GM06990 (cell line): ENCODE measurements around the gene PLXND1.

Experiments used
- DNase-seq: peaks from one replicate; pipeline ENCODE4 v3.0.0-alpha.2; 2011; ENCODE audit not compliant: insufficient read length; ENCODE audit errors: extremely low read depth
- H3K27me3 ChIP-seq: replicated peaks from 2 replicates; pipeline ENCODE4 v1.6.0; 2011; ENCODE audit warnings: low read length; ENCODE audit not compliant: control insufficient read depth, insufficient read depth
- H3K36me3 ChIP-seq: 2 replicates; pipeline ENCODE4 v1.5.1; 2011; ENCODE audit warnings: low read length; ENCODE audit not compliant: control insufficient read depth, insufficient read depth
- H3K4me3 ChIP-seq: replicated peaks from 2 replicates; pipeline ENCODE4 v1.5.1; 2011; ENCODE audit warnings: low read depth, mild to moderate bottlenecking, control low read depth, low read length
- CTCF ChIP-seq: IDR thresholded peaks from 2 replicates; pipeline ENCODE4 v1.5.1; 2011; ENCODE audit warnings: low read length, control low read depth, mild to moderate bottlenecking, inconsistent platforms; ENCODE audit not compliant: insufficient read depth, poor library complexity, severe bottlenecking

PLXND1 gene

GRCh38 chr3:129514110-129514509 is 92.4 kb downstream of the PLXND1 start:
- TF ChIP-seq CTCF, result no peak
- peaks cover 2% of the 10 kb centered on the region for H3K36me3 ChIP-seq
- no peak for DNase-seq
- no peaks in the 10 kb centered on the region for H3K27me3 ChIP-seq
- no peak overlapping the region for H3K4me3 ChIP-seq

- Histone ChIP-seq H3K4me3 (no peak overlapping the region), H3K36me3 (peaks cover 2% of the 10 kb centered on the region), H3K27me3 (no peaks in the 10 kb centered on the region)
- no peak for DNase-seq
- no peak for TF ChIP-seq CTCF
Measured at GRCh38 chr3:129513705-129514104, 92.8 kb downstream of the PLXND1 start.

- no peak overlapping the region for H3K4me3 ChIP-seq
- no peak for DNase-seq
- TF ChIP-seq CTCF, result no peak
- peaks cover 2% of the 10 kb centered on the region for H3K36me3 ChIP-seq
- no peaks in the 10 kb centered on the region for H3K27me3 ChIP-seq
Measured at GRCh38 chr3:129512595-129512994, 93.9 kb downstream of the PLXND1 start.

GRCh38 chr3:129507181-129507831 is 99.2 kb downstream of the PLXND1 start:
- Histone ChIP-seq H3K4me3 (no peak overlapping the region), H3K36me3 (peaks cover 3% of the 10 kb centered on the region), H3K27me3 (no peaks in the 10 kb centered on the region)
- no peak for DNase-seq
- TF ChIP-seq CTCF, result no peak

- TF ChIP-seq CTCF, result no peak
- no peak overlapping the region for H3K4me3 ChIP-seq
- no peaks in the 10 kb centered on the region for H3K27me3 ChIP-seq
- peaks cover 3% of the 10 kb centered on the region for H3K36me3 ChIP-seq
- no peak for DNase-seq
Measured at GRCh38 chr3:129506231-129506742, 100.2 kb downstream of the PLXND1 start.
